T47D (cell line): ENCODE data around the gene ADH6.
"Not testable (repeated sequence)": the region's sequence is repeated elsewhere in the genome, so short reads cannot be mapped to it uniquely, and the experiment has no call there.

Experiments
- DNase-seq, 2 experiments: peaks; one replicate each; pipeline versions ENCODE4 v3.0.0 to v3.0.0-alpha.2; 2011 to 2012; ENCODE audit warnings: low read depth in 1 of 2, low spot score in 1 of 2
- JUND ChIP-seq: IDR thresholded peaks from 2 replicates; pipeline ENCODE4 v1.6.1; 2012; ENCODE audit warnings: low read depth
- in situ Hi-C: cut with HindIII; loops from 2 replicates; pipeline ENCODE4 v1.10.0; 2016; ENCODE audit warnings: low sequenced_read_pairs, low pct_unique_long_range_greater_than_20kb

ADH6 gene

GRCh38 chr4:99208719-99209075, 10.3 kb downstream of the ADH6 start:
- in situ Hi-C loops, result no loop called here
- no peak for TF ChIP-seq JUND
- no peak for DNase-seq

- TF ChIP-seq JUND, result no peak
Observed at GRCh38 chr4:99207911-99208718, 10.9 kb downstream of the ADH6 start.

GRCh38 chr4:99207069-99207743, 11.8 kb downstream of the ADH6 start:
- DNase-seq, result no peak
- in situ Hi-C loops, result no loop called here
- no peak for TF ChIP-seq JUND

More at GRCh38 chr4:99207911-99208718, 10.9 kb downstream of the ADH6 start:
- in situ Hi-C loops, result no loop called here
- DNase-seq, result no peak

DNA sequence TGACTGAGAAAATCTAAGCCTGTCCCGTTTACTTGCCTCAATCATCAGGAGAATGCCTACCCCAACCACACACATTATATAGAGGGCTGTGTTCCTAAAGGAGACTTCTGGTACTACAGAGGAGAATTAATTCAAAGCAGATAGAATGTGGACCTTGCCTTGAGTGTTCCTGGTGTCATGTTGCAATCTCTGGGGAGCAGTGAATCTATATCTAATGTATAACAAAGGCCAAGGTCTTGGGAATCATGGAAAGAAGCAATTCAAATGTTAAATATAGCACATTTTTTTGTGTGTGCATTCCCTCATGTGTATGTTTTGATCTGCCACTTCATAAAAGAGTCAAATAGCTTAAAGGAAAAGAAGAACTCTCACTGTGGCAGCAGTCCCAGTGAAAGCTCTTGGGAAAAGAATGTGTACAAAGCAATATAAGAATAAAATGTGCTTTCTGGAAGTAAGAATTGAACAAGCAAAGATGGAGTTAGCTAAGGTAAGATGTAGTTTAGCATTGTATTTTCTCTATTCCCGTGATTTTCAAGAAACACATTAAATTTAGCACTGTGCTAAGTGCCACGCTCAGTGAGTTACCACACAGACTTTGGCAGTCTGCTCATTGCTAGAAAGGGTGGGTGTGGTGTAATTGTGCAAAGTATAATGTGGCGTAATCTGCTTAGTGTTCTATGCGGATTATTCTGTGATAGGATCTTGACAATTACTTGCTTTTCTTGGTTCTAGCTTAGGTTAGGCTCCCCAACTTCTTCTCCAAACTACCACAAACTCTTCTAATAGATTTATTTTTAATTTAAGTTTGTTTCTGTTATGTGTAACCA, 13.7 kb downstream of the ADH6 start:
- in situ Hi-C loops, result no loop called here
- no peak for DNase-seq
- TF ChIP-seq JUND, result no peak

GRCh38 chr4:99202536-99202935, 16.5 kb downstream of the ADH6 start:
- TF ChIP-seq JUND, result no peak
- no peak for DNase-seq
- in situ Hi-C loops, result no loop called here

DNA sequence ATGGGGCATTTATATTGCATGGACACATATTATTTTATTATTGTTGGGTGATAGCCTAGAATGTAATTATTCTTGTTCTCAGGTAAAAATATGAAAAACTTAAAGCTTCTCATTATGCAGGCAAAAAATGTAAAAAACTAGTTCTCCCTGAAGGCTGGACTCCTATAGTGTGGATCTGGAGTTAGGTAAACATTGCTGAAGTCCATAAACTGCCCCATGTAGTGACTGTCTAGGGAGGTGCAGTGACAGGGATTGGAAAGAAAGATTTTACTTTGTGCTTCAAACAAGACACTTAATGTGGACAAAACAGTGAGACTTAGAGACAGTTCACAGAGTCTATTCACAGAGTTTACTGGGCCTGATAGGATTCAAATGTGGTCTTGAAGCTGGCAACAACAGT, 17.0 kb downstream of the ADH6 start:
- in situ Hi-C loops, result no loop called here
- TF ChIP-seq JUND, result no peak
- DNase-seq, result no peak

GRCh38 chr4:99201690-99202089, 17.4 kb downstream of the ADH6 start:
- no peak for TF ChIP-seq JUND
- DNase-seq, result peak; percentile 5 to 17
- in situ Hi-C loops, result no loop called here

GRCh38 chr4:99200138-99200537, 18.9 kb downstream of the ADH6 start:
- no peak for DNase-seq
- TF ChIP-seq JUND, result no peak
- in situ Hi-C loops, result no loop called here

DNA sequence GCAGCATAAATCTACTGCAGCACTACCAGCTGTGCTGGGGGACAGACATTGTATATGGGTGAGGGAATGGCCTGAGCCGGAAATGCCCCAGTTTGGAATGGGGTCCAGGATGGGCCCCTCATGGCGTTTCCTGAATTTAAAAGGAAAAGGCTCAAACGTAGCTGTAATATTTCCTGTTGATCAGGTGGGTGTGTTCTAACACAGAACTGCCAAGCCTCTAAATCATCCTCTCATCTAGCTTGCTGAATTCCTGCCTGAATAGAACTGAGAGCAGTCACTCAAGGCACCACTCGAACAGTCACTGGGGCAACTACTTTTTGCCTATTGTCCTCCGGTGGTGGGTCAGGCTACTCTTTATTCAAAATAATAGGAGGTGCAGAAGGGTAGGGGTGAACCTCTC, 28.7 kb downstream of the ADH6 start:
- TF ChIP-seq JUND, result no peak
- DNase-seq, result no peak
- in situ Hi-C loops, result no loop called here

DNA sequence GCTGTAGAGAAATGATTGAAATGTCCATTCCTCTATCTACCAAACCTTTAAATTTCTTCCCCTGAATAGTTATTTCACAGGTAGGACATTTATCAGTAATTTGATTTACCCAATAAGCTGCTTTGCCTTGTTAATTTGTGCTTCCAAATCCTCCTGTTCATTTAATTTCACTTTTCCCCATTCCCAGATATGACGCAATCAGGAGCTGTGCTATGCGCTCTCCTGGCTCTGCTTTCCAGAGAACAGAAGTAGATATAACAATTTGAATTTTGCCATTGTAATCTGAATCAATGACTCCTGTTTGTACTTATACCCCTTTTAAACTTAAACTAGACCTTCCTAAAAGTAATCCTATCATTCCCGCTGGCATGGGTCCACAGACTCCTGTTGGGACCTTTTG, 29.1 kb downstream of the ADH6 start:
- in situ Hi-C loops, result not testable (repeated sequence)

DNA sequence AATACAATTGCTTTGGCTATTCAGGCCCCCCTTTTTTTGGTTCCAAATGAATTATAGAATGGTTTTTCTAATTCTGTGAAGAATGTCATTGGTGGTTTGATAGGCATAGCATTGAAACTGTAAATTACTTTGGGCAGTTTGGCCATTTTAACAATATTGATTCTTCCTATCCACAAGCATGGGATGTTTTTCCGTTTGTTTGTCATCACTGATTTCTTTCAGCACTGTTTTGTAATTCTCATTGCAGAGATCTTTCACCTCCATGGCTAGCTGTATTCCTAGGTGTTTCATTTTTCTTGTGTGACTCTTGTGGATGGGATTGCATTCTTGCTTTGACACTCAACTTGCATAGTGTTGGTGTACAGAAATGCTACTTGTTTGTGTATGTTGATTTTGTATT, 33.0 kb downstream of the ADH6 start:
- in situ Hi-C loops, result no loop called here
- no peak for TF ChIP-seq JUND
- no peak for DNase-seq

More for the DNA sequence above, 29.1 kb downstream of the ADH6 start:
- not testable (repeated sequence) for DNase-seq

- TF ChIP-seq JUND, result no peak
- no peak for DNase-seq
- in situ Hi-C loops, result no loop called here
Observed at GRCh38 chr4:99185581-99185980, 33.5 kb downstream of the ADH6 start.
